Activated naive CD8-positive, alpha-beta T cell treated with anti-CD3 and anti-CD28 coated beads for 36 hours (primary cell): ENCODE measurements around the gene YEATS2. TPM values are rescaled to one million over a fixed set of nuclear protein-coding genes. Genes with fewer than 3 reads are reported as not detected.
"Not testable (repeated sequence)": the region's sequence is repeated elsewhere in the genome, so short reads cannot be mapped to it uniquely, and the experiment has no call there.

ENCODE experiments used
- DNase-seq: peaks from one replicate; pipeline ENCODE4 v3.0.0; 2021
- H3K27ac Mint-ChIP-seq: one replicate; pipeline ENCODE4 v1.8.0; 2022; ENCODE audit warnings: mild to moderate bottlenecking, moderate library complexity, mixed read lengths
- H3K27me3 Mint-ChIP-seq: one replicate; pipeline ENCODE4 v1.8.0; 2022; ENCODE audit warnings: mild to moderate bottlenecking, mixed read lengths
- H3K36me3 Mint-ChIP-seq: one replicate; pipeline ENCODE4 v1.8.0; 2021; ENCODE audit warnings: mild to moderate bottlenecking, mixed read lengths
- H3K4me1 Mint-ChIP-seq: one replicate; pipeline ENCODE4 v1.8.0; 2021; ENCODE audit warnings: mixed read lengths
- H3K4me3 Mint-ChIP-seq: one replicate; pipeline ENCODE4 v1.8.0; 2022; ENCODE audit warnings: mild to moderate bottlenecking, moderate library complexity, mixed read lengths
- H3K9me3 Mint-ChIP-seq: one replicate; pipeline ENCODE4 v1.8.0; 2022; ENCODE audit warnings: mixed read lengths
- total RNA-seq, 2 experiments: library from RNA; stranded (reverse); gene quantifications; one replicate each; pipeline ENCODE4 v1.2.3, GENCODE V29; 2021

YEATS2 gene
- total RNA-seq, 2 experiments from 2014 or later = 40.1 to 45.1 TPM

DNA sequence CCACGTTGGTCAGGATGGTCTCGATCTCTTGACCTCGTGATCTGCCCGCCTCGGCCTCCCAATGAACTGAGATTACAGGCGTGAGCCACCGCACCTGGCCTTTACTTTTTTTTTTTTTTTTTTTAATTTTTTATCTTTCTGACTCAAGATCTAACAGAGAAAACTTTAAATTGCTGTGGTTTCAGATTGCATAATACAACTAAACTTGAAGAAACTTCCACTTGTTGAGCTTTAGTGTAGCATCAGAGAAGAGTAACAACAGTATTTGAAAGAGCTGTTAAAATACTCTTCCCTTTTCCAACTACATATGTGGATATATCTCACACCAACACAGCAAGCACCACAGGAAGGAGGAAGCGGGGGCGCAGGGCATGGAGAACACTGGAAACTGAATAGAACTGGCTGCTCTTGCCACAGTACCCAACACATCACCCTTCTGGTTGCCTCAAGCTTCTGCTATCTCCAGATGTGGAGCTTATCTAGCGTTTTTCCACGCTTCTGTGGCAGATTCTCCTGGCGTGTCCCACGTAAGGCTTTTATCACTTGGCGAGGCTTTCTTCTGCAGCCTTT is 82.4 kb downstream of the YEATS2 start:
- Mint-ChIP-seq H3K27me3 (no peaks in the 10 kb centered on the region), H3K4me3 (no peak overlapping the region), H3K36me3 (peaks cover 39% of the 10 kb centered on the region), H3K9me3 (no peaks in the 10 kb centered on the region), H3K4me1 (peaks cover 2% of the 10 kb centered on the region), H3K27ac (no peak overlapping the region)
- no peak for DNase-seq

DNA sequence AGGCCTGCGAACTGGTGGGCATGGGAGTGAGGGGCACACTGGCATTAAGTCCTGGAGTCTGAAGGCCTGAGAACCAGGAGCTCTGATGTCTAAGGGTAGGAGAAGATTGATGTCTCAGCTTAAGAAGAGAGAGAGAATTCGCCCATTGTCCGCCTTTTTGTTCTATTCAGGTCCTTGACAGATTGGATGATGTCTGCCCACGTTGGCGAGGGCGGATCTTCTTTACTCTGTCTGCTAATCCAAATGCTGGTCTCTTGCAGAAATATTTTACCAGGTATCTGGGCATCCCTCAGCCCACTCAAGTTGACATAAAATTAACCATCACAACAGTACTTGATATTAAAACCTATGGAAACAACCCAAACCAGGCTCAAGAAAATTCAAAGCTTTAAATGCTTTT is 83.6 kb downstream of the YEATS2 start:
- Mint-ChIP-seq H3K36me3 (peaks cover 40% of the 10 kb centered on the region), H3K4me1 (peaks cover 2% of the 10 kb centered on the region), H3K9me3 (no peaks in the 10 kb centered on the region), H3K27me3 (no peaks in the 10 kb centered on the region), H3K27ac (no peak overlapping the region), H3K4me3 (no peak overlapping the region)
- no peak for DNase-seq

DNA sequence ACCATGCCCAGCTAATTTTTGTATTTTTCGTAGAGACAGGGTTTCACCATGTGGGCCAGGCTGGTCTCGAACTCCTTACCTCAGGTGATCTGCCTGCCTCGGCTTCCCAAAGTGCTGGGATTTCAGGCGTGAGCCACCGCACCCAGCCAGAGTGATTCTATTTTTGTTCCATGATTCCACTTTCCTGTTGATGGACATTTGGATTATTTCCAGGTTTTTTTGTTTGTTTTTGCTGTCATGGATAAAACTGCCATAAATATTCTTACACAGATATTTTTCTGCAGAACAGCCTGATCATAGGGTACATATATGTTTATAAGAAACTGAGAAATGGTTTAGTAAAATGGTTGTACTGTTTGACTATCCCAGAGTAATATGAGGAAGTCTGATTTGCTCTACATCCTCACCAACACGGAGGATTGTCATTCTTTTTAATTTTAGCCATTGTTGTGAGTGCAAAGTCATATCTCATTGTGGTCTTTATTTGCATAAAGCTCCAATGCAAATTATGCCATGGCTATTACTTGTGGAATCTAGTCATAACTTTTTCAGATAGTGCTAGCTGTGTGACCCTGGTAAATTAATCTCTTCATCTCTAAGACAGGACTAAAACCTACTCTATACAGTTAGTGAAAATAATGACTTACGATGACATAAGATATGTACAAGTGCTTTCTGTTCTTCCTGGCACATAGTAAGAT is 85.1 kb downstream of the YEATS2 start:
- H3K36me3 Mint-ChIP-seq = peaks cover 43% of the 10 kb centered on the region
- H3K4me3 Mint-ChIP-seq = no peak overlapping the region
- no peak overlapping the region for H3K27ac Mint-ChIP-seq

DNA sequence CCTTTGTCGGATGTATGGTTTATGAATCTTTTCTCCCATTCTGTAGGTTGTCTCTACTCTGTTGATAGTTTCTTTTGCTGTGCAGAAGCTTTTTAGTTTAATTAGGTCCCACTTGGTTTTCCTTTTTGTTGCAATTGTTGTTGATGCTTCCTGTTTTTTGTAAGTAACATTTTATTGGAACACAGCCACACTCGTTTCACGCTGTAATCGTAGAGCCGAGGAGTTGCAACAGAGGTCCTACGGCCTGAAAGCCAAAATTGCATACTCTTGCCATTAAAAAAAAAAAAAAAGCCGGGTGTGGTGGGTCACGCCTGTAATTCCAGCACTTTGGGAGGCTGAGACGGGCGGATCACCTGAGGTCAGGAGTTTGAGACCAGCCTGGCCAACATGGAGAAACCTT is 86.9 kb downstream of the YEATS2 start:
- H3K4me1 Mint-ChIP-seq, H3K27ac Mint-ChIP-seq, DNase-seq, H3K27me3 Mint-ChIP-seq, H3K4me3 Mint-ChIP-seq, H3K9me3 Mint-ChIP-seq: not testable (repeated sequence)
- peaks cover 46% of the 10 kb centered on the region for H3K36me3 Mint-ChIP-seq

More for the DNA sequence above, 85.1 kb downstream of the YEATS2 start:
- Mint-ChIP-seq H3K9me3 (no peaks in the 10 kb centered on the region), H3K4me1 (peaks cover 2% of the 10 kb centered on the region), H3K27me3 (no peaks in the 10 kb centered on the region)
- no peak for DNase-seq

DNA sequence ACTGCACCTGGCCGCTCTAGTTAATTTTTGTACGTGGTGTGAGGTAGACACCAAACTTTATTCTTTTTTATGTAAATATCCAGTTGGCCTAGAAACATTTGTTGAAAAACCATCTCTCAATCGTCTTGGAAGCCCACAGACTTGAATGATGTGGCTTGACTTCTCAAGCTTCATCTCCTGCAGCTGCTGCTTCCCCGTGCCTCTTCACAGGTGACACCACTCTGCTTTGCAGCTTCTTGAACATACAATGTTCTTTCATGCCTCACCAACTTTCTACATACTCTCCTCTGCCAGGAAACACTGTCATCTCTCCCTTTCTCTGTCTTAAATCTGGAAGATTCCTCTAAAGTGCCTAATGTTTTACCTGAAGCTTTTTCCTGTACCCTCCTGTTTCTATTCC is 92.2 kb downstream of the YEATS2 start:
- no peak overlapping the region for H3K4me3 Mint-ChIP-seq
- H3K4me1 Mint-ChIP-seq = peaks cover 8% of the 10 kb centered on the region
- no peak overlapping the region for H3K27ac Mint-ChIP-seq
- no peaks in the 10 kb centered on the region for H3K27me3 Mint-ChIP-seq
- no peaks in the 10 kb centered on the region for H3K9me3 Mint-ChIP-seq
- peaks cover 37% of the 10 kb centered on the region for H3K36me3 Mint-ChIP-seq
- no peak for DNase-seq

DNA sequence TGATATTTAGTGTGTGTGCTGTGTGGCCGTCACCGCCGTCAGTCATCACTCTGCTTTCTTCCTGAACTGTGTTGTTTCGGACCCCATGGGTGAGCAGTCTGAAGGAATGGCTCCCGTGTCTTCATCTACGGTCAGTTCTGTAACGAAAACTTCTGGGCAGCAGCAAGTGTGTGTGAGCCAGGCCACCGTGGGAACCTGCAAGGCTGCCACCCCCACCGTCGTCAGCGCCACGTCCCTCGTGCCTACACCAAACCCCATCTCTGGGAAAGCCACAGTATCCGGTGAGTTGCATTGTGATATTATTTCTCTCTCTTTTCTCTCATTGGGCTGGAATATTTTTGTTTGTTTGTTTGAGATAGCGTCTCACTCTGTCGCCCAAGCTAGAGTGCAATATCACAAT is 93.1 kb downstream of the YEATS2 start:
- peaks cover 36% of the 10 kb centered on the region for H3K36me3 Mint-ChIP-seq
- no peaks in the 10 kb centered on the region for H3K9me3 Mint-ChIP-seq
- H3K27me3 Mint-ChIP-seq = no peaks in the 10 kb centered on the region
- no peak for DNase-seq
- no peak overlapping the region for H3K27ac Mint-ChIP-seq
- H3K4me1 Mint-ChIP-seq = peaks cover 8% of the 10 kb centered on the region
- H3K4me3 Mint-ChIP-seq = no peak overlapping the region

DNA sequence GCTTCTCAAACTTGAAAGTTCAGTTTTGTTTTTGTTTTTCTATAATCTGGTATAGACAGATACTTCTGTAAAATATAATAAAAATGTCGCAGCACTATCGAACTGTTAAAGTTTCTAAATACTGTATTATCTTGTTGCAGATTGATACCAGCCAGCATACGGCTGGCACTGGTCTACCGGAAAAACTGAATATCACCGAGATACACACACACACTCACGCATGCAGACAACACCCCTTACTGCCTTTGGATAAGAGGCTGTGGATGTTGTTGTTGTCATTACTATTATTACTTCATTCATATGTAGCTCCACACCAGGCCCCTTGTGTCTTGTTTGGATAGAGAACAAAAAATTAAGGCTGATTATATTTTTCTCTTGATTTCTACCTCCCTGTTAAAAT is 95.4 kb downstream of the YEATS2 start:
- Mint-ChIP-seq H3K4me3 (no peak overlapping the region), H3K4me1 (peaks cover 8% of the 10 kb centered on the region), H3K27ac (no peak overlapping the region), H3K36me3 (peaks cover 32% of the 10 kb centered on the region), H3K9me3 (no peaks in the 10 kb centered on the region), H3K27me3 (no peaks in the 10 kb centered on the region)
- no peak for DNase-seq

DNA sequence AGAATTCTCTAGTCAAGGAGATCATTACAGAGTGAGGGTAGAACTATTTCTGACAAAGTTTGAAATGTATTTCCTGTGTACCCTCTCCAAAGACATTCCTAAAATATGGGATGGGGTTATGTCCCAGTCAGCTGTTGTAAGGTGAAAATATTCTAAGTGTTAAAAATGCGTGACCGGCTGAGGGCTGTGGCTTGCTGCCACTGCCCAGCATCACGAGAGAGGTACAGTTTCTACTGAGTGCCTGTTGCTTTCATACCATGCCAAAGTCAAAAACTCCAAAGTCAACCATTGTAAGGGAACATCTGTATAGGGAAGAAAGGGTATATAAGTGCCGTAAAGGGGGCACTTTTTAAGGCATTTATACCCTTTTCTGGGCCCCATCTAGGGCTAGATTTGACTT is 96.9 kb downstream of the YEATS2 start:
- Mint-ChIP-seq H3K36me3 (peaks cover 34% of the 10 kb centered on the region), H3K4me1 (peaks cover 4% of the 10 kb centered on the region), H3K9me3 (no peaks in the 10 kb centered on the region), H3K27ac (no peak overlapping the region), H3K27me3 (no peaks in the 10 kb centered on the region), H3K4me3 (no peak overlapping the region)
- DNase-seq = no peak

DNA sequence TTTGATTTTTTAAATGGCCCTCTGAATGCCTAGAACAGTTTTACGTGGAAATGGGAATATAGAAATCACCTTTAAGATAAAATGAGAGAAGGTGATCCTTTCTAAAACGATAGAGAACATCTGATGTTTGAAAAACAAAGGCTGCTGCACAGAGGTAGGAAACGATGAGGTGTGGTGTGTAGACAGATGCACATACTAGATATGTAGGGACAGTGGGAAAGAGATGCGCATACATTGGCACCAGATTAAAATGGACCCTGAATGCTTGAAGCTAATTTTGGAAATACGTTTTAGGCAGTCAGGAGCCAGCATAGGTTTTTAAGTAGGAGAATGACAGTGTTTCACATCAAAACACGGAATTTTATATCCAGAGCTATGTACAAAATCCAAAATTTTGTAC is 98.8 kb downstream of the YEATS2 start:
- H3K4me1 Mint-ChIP-seq = no peaks in the 10 kb centered on the region
- H3K27ac Mint-ChIP-seq = no peak overlapping the region
- no peak overlapping the region for H3K4me3 Mint-ChIP-seq
- no peak for DNase-seq
- H3K27me3 Mint-ChIP-seq = no peaks in the 10 kb centered on the region
- no peaks in the 10 kb centered on the region for H3K9me3 Mint-ChIP-seq
- H3K36me3 Mint-ChIP-seq = peaks cover 34% of the 10 kb centered on the region

DNA sequence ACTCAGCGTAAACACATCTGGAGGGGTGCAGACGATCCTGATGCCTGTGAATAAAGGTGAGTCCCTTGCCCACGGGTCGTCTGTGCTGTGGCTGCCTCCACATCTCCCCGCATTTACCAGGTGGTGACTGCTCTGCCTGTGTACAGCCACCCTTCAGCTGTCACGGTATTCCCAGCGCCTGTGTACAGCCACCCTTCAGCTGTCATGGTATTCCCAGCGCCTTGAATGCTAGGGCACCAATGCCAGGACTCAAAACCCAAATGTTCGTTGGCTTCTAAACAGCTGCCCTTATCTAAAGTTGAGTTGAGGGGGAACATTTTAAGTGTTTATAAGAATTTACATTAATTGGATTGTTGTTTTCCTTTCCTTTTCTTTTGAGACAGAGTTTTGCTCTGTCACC is 100.4 kb downstream of the YEATS2 start:
- DNase-seq = no peak
- H3K27me3 Mint-ChIP-seq = no peaks in the 10 kb centered on the region
- no peaks in the 10 kb centered on the region for H3K4me1 Mint-ChIP-seq
- no peaks in the 10 kb centered on the region for H3K9me3 Mint-ChIP-seq
- H3K36me3 Mint-ChIP-seq = peaks cover 31% of the 10 kb centered on the region
- H3K4me3 Mint-ChIP-seq = no peak overlapping the region
- no peak overlapping the region for H3K27ac Mint-ChIP-seq

DNA sequence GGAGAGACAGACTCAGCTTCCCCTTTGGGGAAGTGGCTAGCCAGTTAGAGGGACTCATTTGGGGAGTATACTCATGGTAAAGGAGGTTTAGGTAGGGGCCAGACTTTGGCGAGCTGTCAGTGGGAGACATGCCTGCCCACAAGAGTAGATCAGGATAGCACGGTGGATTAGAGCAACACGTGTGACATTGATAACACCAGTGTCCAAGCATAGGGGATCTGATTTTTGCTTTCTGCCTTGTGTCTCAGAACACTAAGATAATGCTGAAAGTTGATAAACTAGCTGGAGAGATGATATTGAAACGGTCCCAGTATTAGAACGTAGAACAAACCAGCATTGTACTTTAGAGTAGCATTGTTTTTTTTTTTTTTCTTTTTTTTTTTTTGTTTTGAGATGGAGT is 101.9 kb downstream of the YEATS2 start:
- H3K4me1 Mint-ChIP-seq = no peaks in the 10 kb centered on the region

DNA sequence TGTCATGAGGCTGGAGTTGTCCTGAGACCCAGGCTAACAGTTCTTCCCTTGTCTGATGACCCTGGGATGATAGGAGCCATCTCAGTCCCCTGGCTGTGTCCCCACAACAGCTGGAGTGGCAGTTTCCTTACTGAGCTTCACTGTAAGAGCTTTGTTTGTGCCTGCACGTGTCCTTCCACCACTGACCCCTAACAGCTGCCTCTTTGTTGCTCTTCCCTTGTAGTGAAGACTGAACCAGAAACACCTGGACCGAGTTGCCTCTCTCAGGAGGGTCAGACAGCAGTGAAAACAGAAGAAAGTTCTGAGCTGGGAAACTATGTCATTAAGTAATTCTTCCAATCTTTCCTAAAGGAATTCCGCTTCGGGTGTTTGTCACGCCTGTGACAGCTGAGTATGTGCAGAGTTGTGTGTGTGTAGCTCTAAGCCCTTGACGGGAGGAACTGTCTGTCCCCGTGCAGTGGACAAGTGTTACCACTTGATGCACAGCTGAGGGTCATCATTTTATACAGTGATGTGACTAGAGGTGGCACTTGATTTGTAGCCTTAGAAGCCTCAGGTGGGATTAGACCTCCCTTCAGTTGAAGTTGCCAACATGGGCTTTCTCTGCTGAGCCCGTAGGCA is 102.8 kb downstream of the YEATS2 start:
- DNase-seq = no peak
- H3K4me1 Mint-ChIP-seq = no peaks in the 10 kb centered on the region
- H3K4me3 Mint-ChIP-seq = no peak overlapping the region
- peaks cover 29% of the 10 kb centered on the region for H3K36me3 Mint-ChIP-seq
- H3K27me3 Mint-ChIP-seq = no peaks in the 10 kb centered on the region
- no peaks in the 10 kb centered on the region for H3K9me3 Mint-ChIP-seq
- no peak overlapping the region for H3K27ac Mint-ChIP-seq

More for the DNA sequence above, 101.9 kb downstream of the YEATS2 start:
- H3K4me3 Mint-ChIP-seq = no peak overlapping the region
- no peaks in the 10 kb centered on the region for H3K9me3 Mint-ChIP-seq
- no peaks in the 10 kb centered on the region for H3K27me3 Mint-ChIP-seq
- peaks cover 28% of the 10 kb centered on the region for H3K36me3 Mint-ChIP-seq
- no peak for DNase-seq
- no peak overlapping the region for H3K27ac Mint-ChIP-seq

DNA sequence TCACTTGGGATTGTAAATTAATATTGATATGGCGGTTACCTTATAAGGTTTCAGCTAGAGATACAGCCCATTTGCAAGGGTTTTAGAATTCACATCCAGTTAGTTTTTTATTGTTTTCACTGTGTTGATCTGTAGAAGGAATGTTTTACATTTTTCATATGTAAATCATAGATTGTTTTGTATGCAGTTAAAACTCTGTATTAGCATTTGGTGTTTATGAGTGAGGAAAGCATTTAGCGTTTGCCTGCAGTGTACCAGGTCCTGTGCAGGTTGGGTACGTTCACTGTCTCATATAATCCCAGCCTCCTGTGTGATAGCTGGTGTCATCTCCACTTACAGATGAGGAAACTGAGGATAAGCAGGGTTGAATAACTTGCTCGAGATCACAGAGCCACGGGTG is 104.0 kb downstream of the YEATS2 start:
- Mint-ChIP-seq H3K4me3 (no peak overlapping the region), H3K9me3 (no peaks in the 10 kb centered on the region), H3K4me1 (no peaks in the 10 kb centered on the region), H3K36me3 (peaks cover 28% of the 10 kb centered on the region), H3K27ac (no peak overlapping the region), H3K27me3 (no peaks in the 10 kb centered on the region)
- no peak for DNase-seq

DNA sequence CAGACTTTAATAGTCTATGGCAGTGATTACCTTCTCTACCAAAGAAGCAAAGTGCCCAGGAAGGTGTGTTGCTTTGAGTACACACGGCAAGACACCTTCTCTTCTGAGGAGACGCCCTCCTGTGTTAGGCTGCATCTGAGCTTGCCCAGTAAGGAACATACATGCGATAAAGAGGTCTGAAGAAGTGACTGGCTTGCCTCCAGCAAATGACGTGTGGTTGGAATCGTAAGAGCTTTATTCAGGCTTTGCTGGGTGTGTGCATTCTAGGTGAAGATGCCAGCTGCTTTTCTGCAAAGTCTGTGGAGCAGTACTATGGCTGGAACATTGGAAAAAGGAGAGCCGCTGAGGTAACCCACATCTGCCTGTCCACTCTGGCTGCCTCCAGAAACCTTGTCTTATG is 105.4 kb downstream of the YEATS2 start:
- no peaks in the 10 kb centered on the region for H3K27me3 Mint-ChIP-seq
- no peaks in the 10 kb centered on the region for H3K4me1 Mint-ChIP-seq
- DNase-seq = no peak
- H3K4me3 Mint-ChIP-seq = no peak overlapping the region
- H3K27ac Mint-ChIP-seq = no peak overlapping the region
- H3K9me3 Mint-ChIP-seq = no peaks in the 10 kb centered on the region
- peaks cover 27% of the 10 kb centered on the region for H3K36me3 Mint-ChIP-seq

DNA sequence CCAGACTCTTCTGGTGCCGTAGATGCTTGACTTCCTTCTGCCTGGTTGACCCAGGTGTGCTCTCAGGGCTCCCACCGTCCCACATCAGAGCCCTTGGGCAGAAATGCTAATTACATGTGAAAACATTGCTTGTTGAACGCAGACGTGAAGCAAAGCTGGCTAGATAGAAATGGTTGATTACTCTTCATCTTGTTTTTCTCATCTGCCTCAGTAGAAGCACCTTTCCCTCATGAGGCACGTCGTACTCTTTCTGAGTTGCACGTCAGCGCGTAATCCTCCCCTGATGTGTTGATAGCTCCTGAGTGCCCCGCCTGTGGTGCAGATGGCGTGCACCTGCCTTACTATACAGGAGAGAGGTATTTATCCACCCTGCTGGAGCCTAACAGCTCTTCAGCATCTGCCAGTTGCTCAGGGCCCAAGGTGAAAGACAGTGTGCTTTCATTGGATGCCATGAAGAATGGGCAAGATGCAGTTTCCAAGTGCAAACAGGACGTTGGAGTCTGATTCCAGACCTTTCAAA is 109.7 kb downstream of the YEATS2 start:
- no peak for DNase-seq
- Mint-ChIP-seq H3K27me3 (no peaks in the 10 kb centered on the region), H3K27ac (no peak overlapping the region), H3K4me1 (no peaks in the 10 kb centered on the region), H3K9me3 (no peaks in the 10 kb centered on the region), H3K4me3 (no peak overlapping the region), H3K36me3 (peaks cover 14% of the 10 kb centered on the region)

DNA sequence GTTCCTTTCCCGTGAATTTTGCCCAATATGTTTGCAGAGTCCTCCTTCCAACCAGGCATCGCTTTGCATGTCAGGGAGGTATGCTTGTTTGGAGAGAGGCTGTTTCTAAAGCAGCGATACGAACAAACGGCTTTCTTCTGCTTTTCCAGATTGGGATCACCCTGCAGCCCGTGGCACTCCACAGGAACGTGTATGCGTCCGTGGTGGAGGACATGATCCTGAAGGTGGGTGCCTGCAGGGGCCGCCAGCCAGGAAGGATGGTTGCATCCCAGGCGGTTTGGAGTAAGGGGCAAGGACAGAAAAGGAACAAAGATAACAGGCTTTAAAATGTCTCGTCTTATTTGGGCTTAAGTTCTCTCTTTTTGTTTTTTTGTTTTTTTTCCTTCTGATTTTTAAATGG is 110.3 kb downstream of the YEATS2 start:
- Mint-ChIP-seq H3K36me3 (peaks cover 19% of the 10 kb centered on the region), H3K9me3 (no peaks in the 10 kb centered on the region), H3K27me3 (no peaks in the 10 kb centered on the region), H3K4me3 (no peak overlapping the region), H3K27ac (no peak overlapping the region), H3K4me1 (no peaks in the 10 kb centered on the region)
- no peak for DNase-seq
